Liver (tissue), 3 donors: ENCODE data around the gene LANCL3.

Experiments used
- RAD21 ChIP-seq, 2 donors: IDR thresholded peaks; 2 replicates each; pipeline ENCODE4 v1.6.1; 2016; ENCODE audit warnings: antibody characterized with exemption in 2 of 2, mild to moderate bottlenecking in 2 of 2
- TF ChIP-seq, protein P1 (sequence below): IDR thresholded peaks from 2 replicates; pipeline ENCODE4 v1.6.1; 2016; ENCODE audit warnings: antibody characterized with exemption, mild to moderate bottlenecking
- TF ChIP-seq, protein P2 (sequence below): IDR thresholded peaks from 2 replicates; pipeline ENCODE4 v1.6.1; 2016; ENCODE audit warnings: antibody characterized with exemption
- TF ChIP-seq, protein P3 (sequence below): fragments of 150-350 bp; IDR thresholded peaks from 2 replicates; pipeline ENCODE4 v1.5.1; 2017; ENCODE audit warnings: improper control_type of control experiment, low read depth, low read length; ENCODE audit not compliant: missing input control
- donor health status: healthy.
- donor health status: healthy.

DNA sequence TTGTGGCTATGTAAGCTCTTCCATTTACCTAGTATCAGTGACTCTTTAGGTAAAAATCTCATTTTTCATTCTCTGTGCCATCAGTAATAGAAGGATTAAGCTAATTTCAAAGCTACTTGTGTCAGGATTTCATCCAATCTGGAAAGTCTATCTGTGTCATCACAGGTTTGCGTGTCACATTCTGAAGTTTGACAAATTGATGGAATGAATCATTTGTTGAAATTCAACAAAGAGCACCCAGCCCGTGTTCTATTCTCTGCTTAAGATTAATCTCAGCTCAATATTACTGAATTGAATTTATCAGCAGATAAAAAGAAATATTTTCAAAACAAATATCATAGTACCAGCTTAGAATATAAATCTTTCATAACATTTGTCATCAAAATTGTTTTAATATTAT lies 35.8 kb downstream of the LANCL3 start:
- TF ChIP-seq, protein P1, sequence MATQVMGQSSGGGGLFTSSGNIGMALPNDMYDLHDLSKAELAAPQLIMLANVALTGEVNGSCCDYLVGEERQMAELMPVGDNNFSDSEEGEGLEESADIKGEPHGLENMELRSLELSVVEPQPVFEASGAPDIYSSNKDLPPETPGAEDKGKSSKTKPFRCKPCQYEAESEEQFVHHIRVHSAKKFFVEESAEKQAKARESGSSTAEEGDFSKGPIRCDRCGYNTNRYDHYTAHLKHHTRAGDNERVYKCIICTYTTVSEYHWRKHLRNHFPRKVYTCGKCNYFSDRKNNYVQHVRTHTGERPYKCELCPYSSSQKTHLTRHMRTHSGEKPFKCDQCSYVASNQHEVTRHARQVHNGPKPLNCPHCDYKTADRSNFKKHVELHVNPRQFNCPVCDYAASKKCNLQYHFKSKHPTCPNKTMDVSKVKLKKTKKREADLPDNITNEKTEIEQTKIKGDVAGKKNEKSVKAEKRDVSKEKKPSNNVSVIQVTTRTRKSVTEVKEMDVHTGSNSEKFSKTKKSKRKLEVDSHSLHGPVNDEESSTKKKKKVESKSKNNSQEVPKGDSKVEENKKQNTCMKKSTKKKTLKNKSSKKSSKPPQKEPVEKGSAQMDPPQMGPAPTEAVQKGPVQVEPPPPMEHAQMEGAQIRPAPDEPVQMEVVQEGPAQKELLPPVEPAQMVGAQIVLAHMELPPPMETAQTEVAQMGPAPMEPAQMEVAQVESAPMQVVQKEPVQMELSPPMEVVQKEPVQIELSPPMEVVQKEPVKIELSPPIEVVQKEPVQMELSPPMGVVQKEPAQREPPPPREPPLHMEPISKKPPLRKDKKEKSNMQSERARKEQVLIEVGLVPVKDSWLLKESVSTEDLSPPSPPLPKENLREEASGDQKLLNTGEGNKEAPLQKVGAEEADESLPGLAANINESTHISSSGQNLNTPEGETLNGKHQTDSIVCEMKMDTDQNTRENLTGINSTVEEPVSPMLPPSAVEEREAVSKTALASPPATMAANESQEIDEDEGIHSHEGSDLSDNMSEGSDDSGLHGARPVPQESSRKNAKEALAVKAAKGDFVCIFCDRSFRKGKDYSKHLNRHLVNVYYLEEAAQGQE = no peak
- TF ChIP-seq RAD21 (IDR thresholded peaks at IDR 0.05) = no peak
- TF ChIP-seq, protein P2, sequence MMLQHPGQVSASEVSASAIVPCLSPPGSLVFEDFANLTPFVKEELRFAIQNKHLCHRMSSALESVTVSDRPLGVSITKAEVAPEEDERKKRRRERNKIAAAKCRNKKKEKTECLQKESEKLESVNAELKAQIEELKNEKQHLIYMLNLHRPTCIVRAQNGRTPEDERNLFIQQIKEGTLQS = no peak
- TF ChIP-seq, protein P3, sequence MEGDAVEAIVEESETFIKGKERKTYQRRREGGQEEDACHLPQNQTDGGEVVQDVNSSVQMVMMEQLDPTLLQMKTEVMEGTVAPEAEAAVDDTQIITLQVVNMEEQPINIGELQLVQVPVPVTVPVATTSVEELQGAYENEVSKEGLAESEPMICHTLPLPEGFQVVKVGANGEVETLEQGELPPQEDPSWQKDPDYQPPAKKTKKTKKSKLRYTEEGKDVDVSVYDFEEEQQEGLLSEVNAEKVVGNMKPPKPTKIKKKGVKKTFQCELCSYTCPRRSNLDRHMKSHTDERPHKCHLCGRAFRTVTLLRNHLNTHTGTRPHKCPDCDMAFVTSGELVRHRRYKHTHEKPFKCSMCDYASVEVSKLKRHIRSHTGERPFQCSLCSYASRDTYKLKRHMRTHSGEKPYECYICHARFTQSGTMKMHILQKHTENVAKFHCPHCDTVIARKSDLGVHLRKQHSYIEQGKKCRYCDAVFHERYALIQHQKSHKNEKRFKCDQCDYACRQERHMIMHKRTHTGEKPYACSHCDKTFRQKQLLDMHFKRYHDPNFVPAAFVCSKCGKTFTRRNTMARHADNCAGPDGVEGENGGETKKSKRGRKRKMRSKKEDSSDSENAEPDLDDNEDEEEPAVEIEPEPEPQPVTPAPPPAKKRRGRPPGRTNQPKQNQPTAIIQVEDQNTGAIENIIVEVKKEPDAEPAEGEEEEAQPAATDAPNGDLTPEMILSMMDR = no peak
